HUDEP-2 (cell line): ENCODE results near the gene GRHL3.

ENCODE experiments used
- DNase-seq, 76 experiments: peaks; one replicate each; lab custom pipeline; 2025; ENCODE audit not compliant: unreplicated experiment in 76 of 76; lab: John Stamatoyannopoulos, UW

GRHL3 gene

DNA sequence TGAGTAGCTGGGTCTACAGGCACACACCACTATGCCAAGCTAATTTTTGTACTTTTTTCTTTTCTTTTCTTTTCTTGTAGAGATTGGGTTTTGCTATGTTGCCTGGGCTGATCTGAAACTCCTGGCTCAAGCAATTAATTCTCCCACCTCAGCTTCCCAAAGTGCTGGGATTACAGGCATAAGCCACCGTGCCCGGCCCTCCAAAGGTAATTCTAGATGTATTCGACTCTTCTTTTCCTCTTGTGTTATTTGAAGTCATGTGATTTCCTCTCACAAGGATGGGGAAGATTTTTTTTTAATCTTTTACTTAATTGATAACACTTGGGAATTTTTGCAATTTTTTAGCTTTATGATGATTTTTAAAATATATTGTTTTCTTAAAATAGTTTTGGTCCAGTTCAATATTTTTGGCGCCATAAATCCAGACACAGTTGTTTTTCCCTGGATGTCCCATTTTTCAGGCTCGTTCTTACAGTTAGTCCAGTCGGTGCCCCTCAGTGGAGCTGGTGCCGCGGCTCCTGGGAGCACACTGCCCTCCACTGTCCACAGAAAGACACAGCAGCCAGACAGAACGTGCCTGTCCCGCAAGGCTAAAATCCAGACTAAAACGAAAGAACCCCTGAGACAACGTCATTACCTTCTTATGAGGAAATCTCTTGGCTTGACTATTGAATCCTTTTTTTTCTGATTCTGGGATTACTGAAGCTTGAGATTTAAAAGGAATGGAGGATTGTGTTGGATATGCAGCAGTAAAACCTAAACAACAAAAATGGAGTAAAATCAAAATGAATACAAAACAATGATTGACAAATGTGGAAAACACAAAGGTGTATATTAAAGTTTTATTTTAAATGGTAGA, 72.0 kb downstream of the GRHL3 start:
- peak in 56 of 76 experiments; percentile 1 to 66 (median 34) for DNase-seq

GRCh38 chr1:24391882-24392603, 72.9 kb downstream of the GRHL3 start:
- peak in 39 of 76 experiments; percentile 1 to 48 (median 18) for DNase-seq

- DNase-seq = no peak
Measured at GRCh38 chr1:24392604-24392946, 73.4 kb downstream of the GRHL3 start.

- no peak for DNase-seq
Measured at GRCh38 chr1:24392982-24393650, 74.0 kb downstream of the GRHL3 start.

DNA sequence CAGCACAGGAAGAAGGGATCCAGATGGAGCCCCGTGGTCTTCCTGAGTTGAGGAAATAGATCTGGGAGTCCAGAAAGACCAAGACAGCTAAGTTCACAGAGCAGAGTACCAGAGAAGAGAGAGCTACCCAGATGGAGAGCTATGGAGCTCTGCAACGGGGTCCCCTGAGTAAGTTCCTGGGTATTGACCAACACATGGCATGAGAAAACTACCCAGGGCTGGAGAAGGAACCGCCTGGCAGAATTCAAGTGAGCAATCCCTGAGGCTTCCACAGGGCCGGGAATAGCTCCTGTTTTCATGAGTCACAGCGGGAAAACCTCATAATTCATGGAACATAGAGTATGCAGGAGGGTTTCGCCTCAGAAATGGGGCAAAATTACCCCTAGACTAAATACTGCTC, 74.7 kb downstream of the GRHL3 start:
- no peak for DNase-seq

DNA sequence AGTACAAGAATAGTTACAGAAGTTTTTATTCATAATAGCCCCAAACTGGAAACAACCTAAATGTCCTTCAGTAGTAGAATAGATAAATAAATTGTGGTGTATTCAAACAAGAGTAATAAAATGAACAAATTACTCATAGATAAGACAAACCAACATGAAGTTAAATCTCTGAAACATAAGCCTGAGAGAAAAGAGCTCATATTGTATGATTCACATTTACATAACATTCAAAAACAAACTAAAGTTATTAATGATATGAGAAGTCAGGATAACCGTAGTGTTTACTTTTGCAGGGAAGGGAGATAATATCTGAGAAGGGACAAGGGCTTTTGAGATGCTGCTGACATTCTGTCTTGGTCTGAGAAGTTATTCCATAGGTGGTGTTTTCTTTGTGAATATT, 80.9 kb downstream of the GRHL3 start:
- no peak for DNase-seq

DNA sequence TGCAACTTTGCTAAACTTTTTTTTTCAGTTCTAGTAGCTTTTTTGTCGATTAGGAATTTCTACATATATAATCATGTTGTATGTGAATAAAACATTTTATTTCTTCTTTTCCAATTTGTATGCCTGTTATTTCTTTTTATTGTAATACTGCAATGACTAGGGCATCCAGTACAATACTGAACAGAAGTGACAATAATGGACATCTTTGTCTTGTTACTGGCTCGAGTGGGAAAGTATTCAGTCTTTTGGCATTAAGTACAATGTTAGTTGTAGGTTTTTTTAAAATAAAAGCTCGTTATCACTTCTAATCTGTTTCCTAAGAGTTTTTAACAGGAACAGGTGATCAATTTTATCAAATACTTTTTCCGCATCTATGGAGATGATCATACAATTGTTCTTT, 84.6 kb downstream of the GRHL3 start:
- DNase-seq = no peak
